ENCODE results near the gene CHRNB1. TPM values are rescaled to one million over a fixed set of nuclear protein-coding genes. Genes with fewer than 3 reads are reported as not detected.

The CHRNB1 gene
- total RNA-seq, 4 donors from 2014 or later = 7.8 to 16.0 (median 13.6) TPM

DNA sequence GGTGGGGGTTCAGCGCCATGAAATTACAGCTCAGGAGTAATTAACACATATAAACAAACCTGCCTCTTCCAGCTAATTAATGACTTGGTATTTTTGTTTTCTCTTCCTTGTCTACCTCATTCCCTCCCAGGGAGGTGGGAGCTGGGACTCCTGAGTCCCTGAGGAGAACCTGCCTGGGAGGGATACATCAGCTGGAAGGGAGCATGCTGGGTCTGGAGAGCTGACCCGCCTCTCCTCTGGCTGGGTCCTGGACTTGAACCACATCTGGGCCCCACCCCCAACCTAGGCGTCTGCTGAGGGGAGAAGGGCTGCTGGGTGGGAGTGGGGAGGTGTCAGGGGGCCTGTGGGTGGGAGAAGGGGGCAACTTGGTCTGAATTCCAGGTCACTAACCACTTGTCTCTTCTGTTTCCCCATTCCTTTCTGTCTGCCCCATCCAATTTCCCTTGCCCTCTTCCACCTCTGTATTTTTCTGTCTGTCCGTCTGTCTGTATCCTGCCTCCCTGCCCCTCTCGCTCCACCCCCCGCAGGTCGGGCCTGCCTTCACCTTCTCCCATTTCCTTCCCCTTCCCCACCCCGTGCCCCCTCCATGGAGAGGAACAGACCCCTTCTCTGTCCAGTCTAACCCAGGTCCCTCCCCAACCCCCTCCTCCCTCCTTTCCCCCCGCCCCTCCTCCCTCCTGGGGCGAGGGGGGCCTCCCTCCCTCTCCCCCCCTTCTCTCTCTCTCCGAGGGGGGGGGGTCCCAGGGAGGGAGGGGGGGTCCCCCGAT is 37.2 kb upstream of the CHRNB1 start, which contains the start of gene NLGN2:
Gene NLGN2 (plus strand): TSS at position 361 of the 767 bp plus-strand sequence. CDS start 411 bp downstream, outside the sequence.
- no peak for DNase-seq (ENCODE audit: low spot score in 2 of 2)
- WGBS, 2 donors = 55 to 71% methylated on average over 8 to 12 of the region's 12 CpGs
- TF ChIP-seq POLR2A (IDR thresholded peaks at IDR 0.05) = no peak
- TF ChIP-seq, protein P1, sequence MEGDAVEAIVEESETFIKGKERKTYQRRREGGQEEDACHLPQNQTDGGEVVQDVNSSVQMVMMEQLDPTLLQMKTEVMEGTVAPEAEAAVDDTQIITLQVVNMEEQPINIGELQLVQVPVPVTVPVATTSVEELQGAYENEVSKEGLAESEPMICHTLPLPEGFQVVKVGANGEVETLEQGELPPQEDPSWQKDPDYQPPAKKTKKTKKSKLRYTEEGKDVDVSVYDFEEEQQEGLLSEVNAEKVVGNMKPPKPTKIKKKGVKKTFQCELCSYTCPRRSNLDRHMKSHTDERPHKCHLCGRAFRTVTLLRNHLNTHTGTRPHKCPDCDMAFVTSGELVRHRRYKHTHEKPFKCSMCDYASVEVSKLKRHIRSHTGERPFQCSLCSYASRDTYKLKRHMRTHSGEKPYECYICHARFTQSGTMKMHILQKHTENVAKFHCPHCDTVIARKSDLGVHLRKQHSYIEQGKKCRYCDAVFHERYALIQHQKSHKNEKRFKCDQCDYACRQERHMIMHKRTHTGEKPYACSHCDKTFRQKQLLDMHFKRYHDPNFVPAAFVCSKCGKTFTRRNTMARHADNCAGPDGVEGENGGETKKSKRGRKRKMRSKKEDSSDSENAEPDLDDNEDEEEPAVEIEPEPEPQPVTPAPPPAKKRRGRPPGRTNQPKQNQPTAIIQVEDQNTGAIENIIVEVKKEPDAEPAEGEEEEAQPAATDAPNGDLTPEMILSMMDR (IDR thresholded peaks at IDR 0.05) = no peak
- intact Hi-C loops (cut with DNase I; ENCODE audit: low total_unique reads) = no loop called here
- H3K4me3 ChIP-seq (ENCODE audit: low read depth, poor library complexity, severe bottlenecking) = no peak within 1 kb of the TSS

DNA sequence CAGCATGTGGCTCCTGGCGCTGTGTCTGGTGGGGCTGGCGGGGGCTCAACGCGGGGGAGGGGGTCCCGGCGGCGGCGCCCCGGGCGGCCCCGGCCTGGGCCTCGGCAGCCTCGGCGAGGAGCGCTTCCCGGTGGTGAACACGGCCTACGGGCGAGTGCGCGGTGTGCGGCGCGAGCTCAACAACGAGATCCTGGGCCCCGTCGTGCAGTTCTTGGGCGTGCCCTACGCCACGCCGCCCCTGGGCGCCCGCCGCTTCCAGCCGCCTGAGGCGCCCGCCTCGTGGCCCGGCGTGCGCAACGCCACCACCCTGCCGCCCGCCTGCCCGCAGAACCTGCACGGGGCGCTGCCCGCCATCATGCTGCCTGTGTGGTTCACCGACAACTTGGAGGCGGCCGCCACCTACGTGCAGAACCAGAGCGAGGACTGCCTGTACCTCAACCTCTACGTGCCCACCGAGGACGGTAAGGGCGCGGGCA is 36.6 kb upstream of the CHRNB1 start:
- intact Hi-C loops (cut with DNase I; ENCODE audit: low total_unique reads) = no loop called here
- TF ChIP-seq POLR2A (IDR thresholded peaks at IDR 0.05) = no peak
- TF ChIP-seq, protein P1 (IDR thresholded peaks at IDR 0.05) = no peak
- DNase-seq (ENCODE audit: low spot score in 2 of 2) = no peak
- H3K4me3 ChIP-seq (ENCODE audit: low read depth, poor library complexity, severe bottlenecking) = no peak overlapping the region
- 75 to 92% methylated on average over 13 to 41 of the region's 58 CpGs for WGBS, 2 donors

DNA sequence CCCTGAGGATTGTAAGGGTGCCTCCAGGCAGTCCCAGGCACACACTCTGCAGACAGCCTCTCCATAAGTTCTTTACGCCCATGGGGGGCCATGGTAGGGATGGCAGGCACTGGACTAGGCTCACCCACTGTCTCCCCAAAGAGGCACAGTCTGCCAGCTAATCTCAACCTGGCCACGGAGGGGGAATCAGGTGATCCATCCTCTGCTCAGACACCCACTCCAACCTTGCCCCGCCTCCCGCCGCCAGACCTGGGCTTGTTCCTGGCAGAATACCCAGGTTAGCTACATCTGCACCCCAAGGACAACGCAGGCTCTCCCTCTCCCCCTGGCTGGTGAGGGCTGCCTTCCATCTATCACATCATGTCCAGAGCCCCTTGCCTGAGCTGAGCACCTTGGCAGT is 36.0 kb upstream of the CHRNB1 start:
- TF ChIP-seq, protein P1 (IDR thresholded peaks at IDR 0.05) = no peak
- TF ChIP-seq POLR2A (IDR thresholded peaks at IDR 0.05) = no peak
- no peak for DNase-seq (ENCODE audit: low spot score in 2 of 2)
- H3K4me3 ChIP-seq (ENCODE audit: low read depth, poor library complexity, severe bottlenecking) = no peak overlapping the region
- intact Hi-C loops (cut with DNase I; ENCODE audit: low total_unique reads) = no loop called here
- WGBS, 2 donors = 55% methylated on average over 6 of the region's 6 CpGs; no CpG with 5 or more reads in 1 of the 2 donors

DNA sequence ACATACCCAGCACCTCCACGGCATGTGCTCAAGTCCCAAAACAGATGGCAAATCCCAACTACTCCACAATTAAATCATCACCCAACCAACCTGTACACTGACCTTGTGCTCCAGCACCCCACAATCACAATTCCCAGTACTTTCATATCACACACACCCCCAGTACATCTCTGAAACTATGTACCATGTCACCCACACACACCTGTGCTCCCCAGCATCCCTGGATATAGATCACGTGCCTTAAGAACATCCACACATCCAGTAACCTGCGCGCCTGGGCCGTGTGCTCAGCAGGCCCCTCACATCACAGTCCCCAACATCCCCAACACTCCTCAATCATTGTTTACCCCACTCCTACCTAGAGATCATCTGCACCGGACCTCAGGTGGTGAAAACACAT is 35.1 kb upstream of the CHRNB1 start:
- intact Hi-C loops (cut with DNase I; ENCODE audit: low total_unique reads) = no loop called here
- no peak for DNase-seq (ENCODE audit: low spot score in 2 of 2)
- TF ChIP-seq, protein P1 (IDR thresholded peaks at IDR 0.05) = no peak
- TF ChIP-seq POLR2A (IDR thresholded peaks at IDR 0.05) = no peak
- H3K4me3 ChIP-seq (ENCODE audit: low read depth, poor library complexity, severe bottlenecking) = no peak overlapping the region
- WGBS, 2 donors = 91 to 93% methylated on average over 6 of the region's 6 CpGs

DNA sequence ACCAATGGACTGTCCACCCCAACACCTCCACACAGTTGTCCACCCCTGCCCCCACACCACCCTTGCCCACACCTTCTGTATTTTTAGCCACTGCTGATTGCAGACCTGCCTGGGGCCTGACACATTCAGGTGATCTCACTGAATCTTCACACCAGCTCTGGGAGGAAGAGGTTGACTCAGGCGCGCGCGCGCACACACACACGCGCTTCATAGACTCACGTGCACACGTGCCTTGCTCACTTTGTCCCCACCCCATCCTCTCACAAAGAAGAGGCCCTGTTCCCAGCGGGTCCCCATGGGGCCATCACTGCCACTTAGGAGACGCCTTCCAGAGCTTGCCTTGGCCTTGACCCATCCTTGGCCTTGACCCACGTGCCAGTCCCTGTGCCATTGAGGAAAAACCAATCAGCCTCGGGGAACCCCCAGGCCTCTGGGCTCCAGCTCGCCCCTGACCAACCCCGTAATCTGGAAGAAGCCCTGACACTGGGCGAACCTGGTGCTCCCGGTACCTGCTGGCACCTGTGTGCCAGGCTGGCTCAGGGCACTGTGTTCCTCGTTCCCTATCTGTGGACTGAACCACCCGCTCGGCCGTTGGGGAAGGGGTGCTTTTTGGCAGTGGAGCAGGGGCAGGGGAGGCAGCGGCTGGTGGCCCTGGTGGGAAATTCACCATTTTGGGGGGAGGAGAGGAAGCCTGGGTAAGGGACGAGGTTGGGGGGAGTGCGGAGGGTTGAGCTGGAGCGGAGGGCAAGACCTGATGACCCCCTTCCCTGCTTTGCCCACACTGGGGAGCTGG is 34.0 kb upstream of the CHRNB1 start:
- DNase-seq (ENCODE audit: low spot score in 2 of 2) = no peak
- whole genome bisulfite sequencing, 2 donors = 87 to 89% methylated on average over 19 to 25 of the region's 25 CpGs
- H3K4me3 ChIP-seq (ENCODE audit: low read depth, poor library complexity, severe bottlenecking) = no peak overlapping the region
- intact Hi-C loops (cut with DNase I; ENCODE audit: low total_unique reads) = no loop called here
- TF ChIP-seq POLR2A (IDR thresholded peaks at IDR 0.05) = no peak
- TF ChIP-seq, protein P1 (IDR thresholded peaks at IDR 0.05) = no peak

Data from lower leg skin (tissue), 4 donors.